GM18861 (cell line): ENCODE data around the gene LRIT1.

Experiments
- ATAC-seq: cut with Tn5 transposase; IDR thresholded peaks from one replicate; pipeline ENCODE4 v1.9.1; 2021; ENCODE audit not compliant: unreplicated experiment

The LRIT1 gene

DNA sequence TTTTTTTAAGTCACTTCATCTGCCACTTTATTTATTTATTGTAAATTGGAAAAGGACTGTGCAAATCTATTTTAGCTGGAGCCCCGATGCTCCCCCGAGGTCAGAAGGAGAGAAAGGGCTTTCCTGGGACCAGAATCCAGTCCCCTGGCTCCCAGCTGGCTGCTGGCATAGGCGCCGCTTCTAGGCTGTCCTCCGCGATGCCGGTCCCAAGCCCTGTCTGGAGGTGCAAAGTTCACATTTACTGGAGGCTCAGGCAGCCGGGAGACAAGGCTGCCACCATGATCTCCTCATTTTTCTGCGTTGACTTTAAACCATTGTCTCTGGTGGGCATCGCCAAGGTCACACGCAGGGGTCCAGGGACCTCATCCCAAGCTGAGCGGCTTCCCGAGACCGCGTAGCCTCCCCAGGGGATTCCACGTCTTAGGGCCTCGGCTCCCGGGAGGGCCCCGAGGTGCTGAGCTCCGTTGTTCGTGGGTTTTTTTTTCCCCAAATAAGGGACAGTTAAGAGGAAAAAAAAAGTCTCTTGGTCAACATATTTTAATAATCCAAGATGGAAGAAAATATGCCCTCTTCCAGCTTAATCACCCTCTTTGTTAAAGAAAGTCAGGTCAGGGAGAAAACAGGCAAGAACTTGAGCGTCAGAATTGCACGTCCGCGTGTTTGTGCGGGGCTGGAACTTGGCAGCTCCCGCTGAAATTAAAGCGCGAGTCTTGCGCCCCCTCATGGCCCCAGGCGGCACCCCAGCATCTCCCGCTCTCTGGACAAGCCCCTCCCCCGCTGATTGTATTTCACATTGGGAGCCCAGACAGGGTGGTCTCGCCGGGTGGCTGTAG lies 15.4 kb upstream of the LRIT1 start:
- no peak for ATAC-seq

DNA sequence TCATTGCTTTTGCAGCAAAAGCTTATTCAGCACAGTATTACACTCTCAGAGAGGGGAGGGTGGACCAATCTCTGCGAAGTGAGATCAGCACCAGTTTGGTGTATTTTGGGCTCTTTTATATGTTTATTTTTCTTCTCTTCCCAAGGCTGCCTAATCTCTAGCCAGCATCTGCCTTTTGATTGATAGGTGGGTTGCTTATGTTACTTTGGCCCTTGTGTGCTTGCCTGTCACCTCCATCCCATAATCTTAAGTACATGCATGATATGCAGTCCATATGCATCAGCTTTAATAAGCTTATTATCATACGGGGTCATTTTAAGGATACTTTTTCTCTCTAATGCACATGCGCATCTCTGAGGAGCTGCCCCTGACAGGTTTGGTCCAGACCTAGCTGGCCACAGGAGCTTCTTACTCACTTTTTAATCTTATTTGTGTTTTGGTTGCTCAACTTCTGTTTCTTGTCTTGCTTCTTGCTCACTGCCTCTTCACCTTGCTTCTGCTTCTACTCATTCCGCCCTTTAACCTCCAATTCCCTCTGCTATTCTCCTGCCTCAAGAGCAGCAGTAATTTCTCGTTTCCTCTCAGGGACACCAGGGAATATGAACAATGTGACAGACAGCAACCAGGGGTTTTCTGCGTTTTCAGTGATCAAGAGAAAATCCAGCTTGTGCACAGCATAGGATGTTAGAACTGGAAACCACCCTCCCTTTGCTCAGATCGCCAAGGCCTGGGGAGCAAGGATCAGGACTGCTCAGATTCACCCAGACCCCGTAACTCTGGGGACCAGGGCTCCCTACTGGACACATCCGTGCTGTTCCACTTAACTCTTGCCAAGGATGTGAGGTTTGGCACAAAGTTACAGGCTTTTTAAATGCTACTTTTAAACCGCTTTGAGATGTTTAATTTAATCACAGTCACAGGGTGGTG lies 13.5 kb upstream of the LRIT1 start:
- ATAC-seq = no peak

DNA sequence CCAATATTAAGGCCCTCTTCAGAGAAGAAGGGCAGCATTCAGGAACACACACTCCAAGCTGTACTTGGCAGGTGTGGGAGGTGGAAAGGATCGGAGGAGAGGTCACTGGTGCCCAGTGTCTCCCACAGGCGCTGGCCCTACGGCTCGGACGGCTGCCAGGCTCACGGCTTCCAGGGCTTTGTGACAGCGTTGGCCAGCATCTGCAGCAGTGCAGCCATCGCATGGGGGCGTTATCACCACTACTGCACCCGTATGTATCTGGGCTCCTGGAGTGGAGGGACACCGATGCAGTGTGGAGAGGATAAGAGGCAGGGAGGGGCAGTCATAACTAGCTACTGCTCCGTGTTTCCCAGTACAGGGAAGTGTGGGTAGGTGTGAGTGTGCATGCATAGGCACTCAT lies 7.4 kb upstream of the LRIT1 start:
- ATAC-seq = no peak

DNA sequence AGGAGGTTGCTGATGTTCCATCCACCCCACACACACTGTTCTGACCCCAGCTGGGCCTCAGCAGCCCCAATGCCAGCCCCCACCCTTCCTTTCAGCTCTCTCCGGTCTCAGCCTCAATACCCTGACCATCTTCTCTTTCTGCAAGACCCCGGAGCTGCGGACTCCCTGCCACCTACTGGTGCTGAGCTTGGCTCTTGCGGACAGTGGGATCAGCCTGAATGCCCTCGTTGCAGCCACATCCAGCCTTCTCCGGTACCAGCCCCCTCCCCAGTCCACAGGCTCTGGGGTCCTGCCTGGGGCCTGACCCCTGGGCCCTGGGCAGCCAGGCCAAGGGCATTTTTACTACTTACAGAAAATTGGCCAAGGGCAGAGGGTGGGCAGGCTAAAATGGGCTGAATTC lies 6.2 kb upstream of the LRIT1 start:
- no peak for ATAC-seq

DNA sequence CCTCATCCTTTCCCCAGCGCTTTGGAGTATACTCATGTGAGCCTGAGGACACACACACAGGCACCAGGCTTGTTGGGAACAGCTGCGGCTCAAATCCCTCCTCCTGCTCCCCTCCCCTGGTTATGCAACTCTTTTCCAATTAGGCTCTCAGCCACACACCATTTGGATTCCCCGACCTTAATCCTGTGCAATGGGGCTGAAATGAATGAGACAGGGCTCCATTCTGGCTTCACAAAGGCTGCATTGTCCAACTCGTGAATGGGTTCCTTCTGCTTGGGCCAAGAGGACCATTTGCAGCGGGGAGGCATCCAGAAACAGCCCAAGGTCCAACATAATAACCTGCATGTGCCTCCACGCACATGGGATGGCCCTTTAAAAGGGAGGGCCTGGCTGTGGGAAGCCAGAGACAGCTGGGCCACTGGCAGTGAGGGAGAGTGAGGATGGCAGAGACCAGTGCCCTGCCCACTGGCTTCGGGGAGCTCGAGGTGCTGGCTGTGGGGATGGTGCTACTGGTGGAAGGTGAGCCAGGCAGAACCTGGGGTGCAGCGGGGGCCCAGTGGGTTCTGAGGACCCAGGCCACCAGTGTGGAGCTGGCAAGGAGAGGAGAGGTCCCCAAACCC lies 3.4 kb upstream of the LRIT1 start, which contains the start of gene RGR:
TSS of gene RGR (plus strand) at position 403 of the 620 bp plus-strand sequence. CDS start at position 441, 38 bp downstream.
- ATAC-seq = no peak

DNA sequence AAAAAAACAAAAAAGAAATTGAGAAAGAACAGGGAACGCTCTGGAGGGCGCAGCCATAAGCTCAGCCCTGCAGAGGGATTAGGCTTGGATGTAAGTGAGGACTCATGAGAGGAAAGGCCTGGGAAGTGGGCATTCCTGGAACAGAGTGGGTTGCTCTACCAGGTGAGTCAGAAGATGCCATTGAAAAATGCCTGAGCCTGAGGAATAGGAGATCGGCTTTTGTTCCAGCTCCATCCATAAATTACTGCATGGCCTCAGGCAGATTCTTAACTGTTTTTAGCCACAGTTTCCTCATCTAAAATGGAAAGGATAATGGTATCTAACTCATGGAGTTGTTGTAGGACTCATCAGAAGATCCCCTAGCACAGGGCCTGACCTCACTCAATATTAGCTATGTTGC lies 2.4 kb upstream of the LRIT1 start:
- no peak for ATAC-seq

DNA sequence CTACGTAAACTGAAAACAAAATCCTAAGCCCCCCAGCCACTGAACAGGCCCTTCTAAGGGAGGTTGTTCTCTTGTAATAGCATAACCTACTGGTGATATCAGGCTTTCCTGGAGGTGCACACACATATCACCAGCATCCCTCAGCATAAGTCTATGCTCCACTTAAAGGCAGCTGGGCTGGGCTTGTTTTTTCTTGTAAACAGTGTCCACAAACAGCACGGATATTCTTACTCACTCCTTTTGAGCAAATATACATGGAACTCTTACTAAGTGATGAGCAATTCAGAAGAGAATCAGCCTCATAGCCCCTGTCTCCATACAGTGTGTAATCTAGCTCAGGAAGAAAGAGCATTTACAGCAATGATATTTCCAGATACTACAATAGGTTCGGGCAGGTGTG lies 2.4 kb downstream of the LRIT1 start:
- no peak for ATAC-seq

DNA sequence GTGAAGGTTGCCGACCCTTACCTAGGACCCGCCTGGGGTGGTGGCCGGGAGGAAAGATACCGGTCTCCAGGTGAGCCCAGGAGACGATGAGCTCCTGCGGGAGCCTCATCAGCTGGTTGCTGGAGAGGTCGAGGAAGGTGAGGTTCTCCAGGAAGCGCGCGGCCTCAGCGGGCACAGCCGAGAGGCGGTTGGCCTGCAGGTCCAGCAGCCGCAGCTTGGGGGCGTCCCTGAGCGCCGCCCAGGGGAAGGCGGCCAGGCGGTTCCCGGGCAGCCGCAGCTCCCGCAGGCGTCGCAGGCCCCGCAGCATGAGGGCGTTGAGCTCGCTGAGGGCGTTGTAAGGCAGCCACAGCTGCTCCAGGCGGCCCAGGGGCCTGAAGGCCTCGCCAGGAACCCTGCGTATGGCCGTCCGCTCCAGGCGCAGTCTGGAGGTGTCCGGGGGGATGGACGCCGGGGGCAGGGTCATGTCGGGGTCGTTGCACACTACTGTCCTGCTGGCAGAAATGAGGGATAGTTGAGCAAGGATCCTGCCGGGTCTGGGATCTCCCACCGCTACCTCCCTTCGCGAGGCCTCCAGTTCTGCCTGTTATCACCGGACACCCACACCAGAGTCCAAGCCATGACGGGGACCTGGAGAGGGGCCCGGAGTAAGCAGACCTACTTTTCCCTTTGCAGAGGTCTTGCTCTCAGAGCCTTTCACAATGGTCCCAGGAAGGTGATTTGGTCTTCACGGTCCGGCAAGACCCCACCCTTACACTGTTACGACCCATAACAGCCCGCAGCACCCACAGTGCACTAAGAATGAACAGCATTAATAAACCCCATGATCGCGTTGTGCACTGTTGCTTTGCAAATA lies 3.9 kb downstream of the LRIT1 start:
- no peak for ATAC-seq

DNA sequence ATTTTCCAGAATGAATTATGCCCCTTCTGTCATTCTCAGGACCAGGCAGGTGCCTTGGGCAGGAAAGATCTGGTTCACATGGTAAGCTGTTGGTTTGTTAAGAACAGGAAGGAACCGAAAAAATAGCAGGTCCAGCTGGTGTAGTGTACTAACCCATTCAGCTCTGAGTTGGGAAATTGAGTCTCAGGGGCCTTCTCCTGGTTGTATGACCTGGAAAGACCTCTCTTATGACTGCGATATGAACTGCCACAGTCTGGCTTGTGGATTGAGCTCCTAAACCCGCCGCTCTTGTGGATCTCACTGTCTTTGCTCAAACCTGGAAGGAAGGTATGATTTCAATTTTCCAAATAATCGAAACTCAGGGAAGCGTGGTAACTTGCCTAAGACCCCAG lies 4.5 kb downstream of the LRIT1 start:
- no peak for ATAC-seq

DNA sequence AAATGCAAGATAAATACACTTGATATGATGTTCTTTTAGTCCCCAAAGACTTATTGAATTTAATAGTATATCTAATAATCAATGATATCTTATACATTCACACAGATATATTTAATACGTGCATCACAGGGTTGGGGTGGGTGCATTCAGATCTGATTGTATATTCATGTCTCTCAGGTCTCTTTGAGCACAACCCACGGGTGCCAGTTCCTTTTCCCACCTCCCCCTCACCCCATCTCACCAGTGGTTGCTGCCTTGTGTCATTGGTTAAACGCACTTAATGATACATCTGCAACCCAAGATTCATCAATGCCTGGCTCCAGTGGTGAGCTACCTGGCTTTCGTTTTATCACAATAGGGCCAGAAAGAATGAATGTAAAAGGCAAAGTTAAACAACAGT lies 6.2 kb downstream of the LRIT1 start:
- ATAC-seq = no peak

DNA sequence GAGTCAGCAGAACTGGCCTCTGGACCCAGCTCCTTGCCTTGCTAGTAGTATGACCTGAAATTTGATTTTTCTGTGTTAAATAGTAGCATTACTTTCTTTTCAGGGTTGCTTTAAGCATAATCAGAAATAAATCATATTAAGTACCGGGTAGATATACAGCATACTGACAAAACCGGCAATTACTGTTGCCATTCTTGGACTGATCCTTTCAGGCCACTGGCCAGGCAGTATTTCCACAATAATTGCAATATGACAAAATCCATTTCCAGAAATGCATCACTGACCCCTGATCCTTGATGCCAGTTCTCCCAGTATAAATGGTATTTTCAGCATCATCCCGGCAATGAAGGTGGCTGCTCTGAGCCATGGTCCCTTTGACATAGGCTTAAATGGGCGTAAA lies 6.9 kb downstream of the LRIT1 start:
- no peak for ATAC-seq

DNA sequence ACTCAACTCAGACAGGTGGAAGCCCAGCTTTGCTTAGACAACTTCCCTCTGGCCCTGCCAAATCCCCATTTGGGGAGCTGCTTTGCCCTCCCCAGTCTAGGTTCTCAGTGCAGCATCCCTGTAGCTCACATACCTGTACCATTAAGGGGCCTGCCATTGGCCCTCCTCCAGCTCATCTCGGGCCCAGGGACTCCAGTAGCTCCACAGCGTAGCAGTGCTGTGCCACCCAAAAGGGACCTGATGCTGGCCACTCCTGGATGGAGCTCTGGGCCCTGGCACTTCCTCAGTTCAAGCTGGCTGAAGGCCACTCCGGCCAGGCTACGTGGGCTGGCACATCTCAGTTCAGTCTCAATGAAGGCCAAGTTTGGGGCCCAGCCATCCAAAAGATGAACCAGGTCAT lies 7.4 kb downstream of the LRIT1 start:
- ATAC-seq = no peak

DNA sequence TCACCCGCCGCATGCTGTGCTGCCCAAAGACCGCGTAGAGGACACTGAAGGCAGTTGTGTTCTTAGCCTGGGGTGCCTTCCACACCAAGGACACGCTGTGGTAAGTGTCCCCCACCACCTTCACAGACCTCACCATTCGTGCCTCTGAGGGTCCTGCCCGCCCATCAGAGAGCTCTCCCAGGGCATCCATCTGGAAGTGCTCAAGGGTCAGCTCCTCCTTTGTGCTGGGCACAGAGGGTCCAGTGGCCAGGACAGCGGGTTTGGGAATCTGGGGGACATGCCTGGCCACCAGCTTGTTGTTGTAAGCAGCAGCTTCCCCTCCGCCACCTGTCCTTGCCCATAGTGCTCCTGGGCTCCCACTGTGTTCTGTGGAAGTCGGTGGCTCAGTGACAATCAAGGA lies 9.0 kb downstream of the LRIT1 start:
- ATAC-seq = no peak

DNA sequence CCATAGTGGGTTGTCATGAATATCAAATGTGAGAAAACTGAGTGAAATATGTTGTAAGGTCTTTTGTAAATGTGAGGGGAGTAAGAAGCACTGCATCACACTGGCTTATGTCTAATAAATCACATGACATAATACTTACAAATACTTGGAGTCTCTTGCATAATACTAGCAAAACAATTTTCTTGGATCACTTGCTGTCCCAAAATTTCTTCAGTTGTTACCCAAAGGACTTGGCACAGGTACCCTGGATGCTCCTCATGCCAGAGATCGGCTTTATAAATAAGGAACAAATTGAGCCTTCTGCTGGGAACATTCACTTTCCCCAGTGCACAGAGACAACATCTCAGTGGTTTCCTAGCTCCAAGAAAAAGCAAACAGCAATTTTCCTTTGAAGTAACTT lies 11.0 kb downstream of the LRIT1 start:
- no peak for ATAC-seq

DNA sequence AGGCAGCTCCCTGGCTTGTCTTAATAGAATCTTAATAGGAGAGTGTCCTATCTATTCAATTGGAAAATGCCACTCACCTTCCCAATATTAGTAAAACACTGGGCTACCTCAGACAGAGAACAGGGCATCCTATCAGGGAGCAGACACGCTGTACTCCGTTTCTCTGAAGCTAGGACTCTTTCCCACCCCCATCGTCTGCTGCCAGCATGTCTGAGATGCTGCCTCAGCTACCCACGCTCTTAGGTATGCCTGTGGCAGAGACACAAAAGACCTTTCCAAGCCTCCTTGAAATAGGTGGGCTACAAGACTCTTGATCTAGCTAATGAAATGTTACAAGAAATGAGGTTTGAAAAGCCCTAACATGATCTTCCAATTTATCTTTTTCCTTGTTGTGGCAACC lies 13.5 kb downstream of the LRIT1 start:
- ATAC-seq = no peak

DNA sequence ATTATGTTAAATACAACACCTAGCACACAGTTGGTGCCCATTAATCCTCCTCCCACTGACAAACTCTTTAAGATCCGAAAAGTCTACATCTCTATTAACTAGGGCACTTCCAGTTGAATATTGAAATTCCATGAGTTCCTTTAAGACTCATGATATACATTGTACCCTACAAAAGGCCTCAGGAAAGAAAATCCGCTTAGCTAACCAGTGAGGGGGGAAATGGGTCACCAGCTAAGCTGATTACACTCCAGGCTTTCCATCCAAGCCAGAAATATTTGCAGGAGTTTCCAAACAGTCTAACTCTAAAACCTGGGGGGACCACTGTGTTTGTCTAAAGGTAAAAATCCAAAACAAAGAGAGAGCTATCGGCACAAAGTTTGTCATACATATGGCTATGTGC lies 14.7 kb downstream of the LRIT1 start:
- ATAC-seq = no peak

DNA sequence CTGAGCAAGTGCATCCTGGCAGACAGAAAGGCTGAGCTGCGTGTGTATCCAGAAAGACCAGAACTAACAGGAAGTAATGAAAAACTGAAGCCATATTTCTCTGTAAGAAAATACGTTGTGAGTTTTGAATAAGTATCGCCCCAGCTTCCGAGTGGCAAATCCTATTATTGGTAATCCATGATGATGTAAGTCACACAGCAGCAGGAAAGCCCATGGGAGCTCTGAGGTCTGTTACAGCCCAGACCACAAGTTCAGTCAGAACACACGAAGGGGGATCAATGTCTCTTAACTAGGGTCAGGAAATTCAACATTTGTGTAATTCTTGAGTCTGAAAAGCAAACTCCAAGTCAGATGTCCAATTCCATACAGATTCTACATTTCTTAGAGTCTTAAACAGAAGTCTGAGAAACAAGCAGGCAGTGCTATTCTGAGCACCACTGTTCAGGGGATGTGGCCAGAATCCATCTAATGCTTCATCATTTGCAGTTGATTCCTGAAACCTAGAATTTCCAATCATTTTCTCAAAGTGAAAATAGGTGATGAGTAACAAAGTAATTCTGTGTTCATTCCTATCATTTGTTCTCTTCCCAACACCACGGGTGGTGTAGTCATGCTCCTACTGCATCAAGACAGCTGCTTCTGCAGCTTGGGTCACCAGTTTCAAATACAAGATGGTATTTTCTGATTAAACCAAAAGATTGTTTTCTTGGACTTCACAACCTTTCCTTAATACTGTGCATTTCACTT lies 15.7 kb downstream of the LRIT1 start, which contains the start of gene LRIT2:
TSS of gene LRIT2 (minus strand) at position 118 of the 747 bp plus-strand sequence. CDS start at position 94, 24 bp downstream.
- no peak for ATAC-seq

DNA sequence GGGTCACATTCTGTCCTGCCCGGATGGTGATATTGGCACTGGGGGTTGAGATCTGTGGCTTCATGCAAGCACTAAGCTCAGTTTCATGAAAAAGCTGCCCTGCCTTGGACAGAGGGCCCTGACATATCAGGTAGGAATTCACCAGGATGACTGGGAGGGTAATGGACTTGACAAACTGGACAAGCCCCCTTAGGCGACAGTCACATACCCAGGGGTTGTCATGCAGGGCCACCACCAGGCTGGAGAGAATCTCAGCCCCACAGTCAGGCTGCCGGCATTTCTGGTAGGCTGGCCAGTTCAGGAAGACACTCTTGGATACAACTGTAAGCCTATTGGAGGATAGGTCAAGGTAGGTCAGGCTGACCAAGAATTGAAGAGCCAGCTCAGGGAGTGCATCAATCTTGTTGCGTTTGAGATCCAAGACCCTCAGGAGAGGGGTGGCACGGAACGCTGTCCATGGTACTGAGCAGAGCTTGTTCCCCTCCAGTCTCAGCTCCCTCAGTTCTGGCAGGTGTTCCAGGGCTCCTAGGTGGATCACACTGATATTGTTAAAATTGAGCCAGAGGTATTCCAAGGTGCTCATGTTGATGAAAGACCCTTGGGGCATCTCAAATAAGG lies 16.8 kb downstream of the LRIT1 start:
- ATAC-seq = no peak

DNA sequence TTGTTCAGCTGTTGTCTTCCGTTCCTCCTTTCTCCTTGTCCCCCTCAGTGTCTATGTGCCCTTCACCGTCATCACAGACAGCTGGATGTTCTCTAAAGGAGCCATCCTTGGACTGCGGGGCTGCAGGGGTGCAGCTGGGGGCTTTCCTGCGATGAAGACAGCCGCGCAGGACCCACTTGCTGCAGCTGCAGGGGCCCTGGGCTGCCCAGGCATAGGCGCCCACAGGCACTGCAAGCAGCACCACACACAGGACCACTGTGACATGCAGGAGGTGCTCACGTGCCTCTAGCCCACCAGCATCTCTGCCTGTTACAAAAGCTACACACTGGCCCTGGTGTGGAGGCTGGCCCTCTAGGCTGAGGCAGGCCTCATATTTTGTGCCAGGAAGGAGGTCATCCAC lies 19.4 kb downstream of the LRIT1 start:
- no peak for ATAC-seq
